ENCODE results near the gene AKR1B1. TPM values are rescaled to one million over a fixed set of nuclear protein-coding genes. Genes with fewer than 3 reads are reported as not detected.

AKR1B1 gene
- total RNA-seq: 10 to 100 TPM; 86.4 to 93.8 TPM

GRCh38 chr7:134458806-134459698, at the start of gene AKR1B1:
TSS of gene AKR1B1 (minus strand) at chr7:134459100. CDS start at chr7:134459062, 38 bp downstream.

Other genes starting within 250 kb of the AKR1B1 start
- 10 to 100 TPM; 16.7 to 18.1 TPM for gene SLC35B4, start 142.2 kb downstream of the AKR1B1 start, total RNA-seq
- not detected for gene AKR1B10, start 68.5 kb upstream of the AKR1B1 start, total RNA-seq
- not detected for gene AKR1B15, start 90.0 kb upstream of the AKR1B1 start, total RNA-seq
- 10 to 100 TPM; 14.5 to 14.6 TPM for gene BPGM, start 187.8 kb upstream of the AKR1B1 start, total RNA-seq

All from activated naive CD4-positive, alpha-beta T cell treated with anti-CD3 and anti-CD28 coated beads, Interleukin-2, amount 10 ng/mL, durations not matched to agents 5 hours and 36 hours (primary cell).